ENCODE results near the gene PGPEP1.

GRCh38 chr19:18310118-18310909 lies 30.1 kb upstream of the PGPEP1 start:
- TF ChIP-seq FOXK2 (IDR thresholded peaks at IDR 0.05), result no peak
- TF ChIP-seq ARNT (IDR thresholded peaks at IDR 0.05), result no peak
- TF ChIP-seq ELF4 (IDR thresholded peaks at IDR 0.05), result no peak

All from HEK293T (cell line).